Adrenal gland (tissue), 12 donors: ENCODE data around the gene TOR3A. TPM values are rescaled to one million over a fixed set of nuclear protein-coding genes. Genes with fewer than 3 reads are reported as not detected.

Source experiments
- DNase-seq, 7 donors: peaks; one replicate each; pipeline ENCODE4 v3.0.0-alpha.2; 2019 to 2020
- H3K27ac ChIP-seq, 5 donors: fragments of 200-600 bp; sonication (generic) in 4 of 5; 1 replicate in 3 of 5; 2 replicates in 2 of 5; pipeline versions ENCODE4 v1.5.1 to v1.8.0; 2016 to 2020; ENCODE audit warnings: mild to moderate bottlenecking in 1 of 5
- H3K27me3 ChIP-seq: fragments of 200-600 bp; 2 replicates; pipeline ENCODE4 v1.8.0; 2021
- H3K36me3 ChIP-seq, 2 donors: fragments of 200-600 bp; replicated peaks in 1 of 2; 1 replicate in 1 of 2; 2 replicates in 1 of 2; pipeline versions ENCODE4 v1.5.1 to v1.8.0; 2018 to 2022
- H3K4me1 ChIP-seq, 2 donors: fragments of 200-600 bp; replicated peaks in 1 of 2; 1 replicate in 1 of 2; 2 replicates in 1 of 2; pipeline versions ENCODE4 v1.5.1 to v1.8.0; 2018 to 2021
- H3K4me3 ChIP-seq, 4 donors: fragments of 200-600 bp; sonication (generic) in 3 of 4; one replicate each; pipeline ENCODE4 v1.5.1; 2016 to 2018
- H3K9me3 ChIP-seq, 3 donors: fragments of 200-600 bp; sonication (generic) in 1 of 3; replicated peaks in 1 of 3; 1 replicate in 2 of 3; 2 replicates in 1 of 3; pipeline versions ENCODE4 v1.5.1 to v1.8.0; 2016 to 2021
- POLR2A ChIP-seq, 2 donors: fragments of 450-650 bp; IDR thresholded peaks; one replicate each; pipeline ENCODE4 v1.6.1; 2017; ENCODE audit warnings: antibody characterized with exemption in 2 of 2, mild to moderate bottlenecking in 2 of 2, moderate library complexity in 1 of 2
- WGBS, 4 donors: extraction: QIAGEN DNeasy Blood & Tissue Kit in 2 of 4; methylation state at CpG; one replicate each; pipeline versions ENCODE4 v1.1.5 to v1.1.7; 2013 to 2017; 5-methylcytosine and 5-hydroxymethylcytosine counted together
- intact Hi-C, 2 donors: fragments of 100-400 bp; cut with DNase I; formaldehyde crosslinking; loops; one replicate each; pipeline versions ENCODE4 v1.14.1 to v1.15.0; 2022 to 2023
- polyA plus RNA-seq, 3 donors: library from polyadenylated mRNA; stranded (reverse); fragments of 200-250 nt in 2 of 3; fragments of 350-450 nt in 1 of 3; fragmentation: Illumina TruSeq in 1 of 3; extraction: RNeasy Lipid Tissue Mini Kit (QIAGEN cat#74804) in 1 of 3; gene quantifications; one replicate each; pipeline ENCODE4 v1.2.3, GENCODE V29; 2013 to 2014
- total RNA-seq, 9 donors: library from RNA; depleted of rRNA in 4 of 9; stranded (reverse); fragments of >200 nt in 4 of 9; fragments of 120-200 nt in 1 of 9; fragmentation: NEBNext Ultra II Directional in 1 of 9; extraction: Animal tissue kit (Norgen Biotek cat#: 25700) in 1 of 9; gene quantifications; one replicate each; pipeline versions ENCODE4 v1.1.0 to v1.2.4, GENCODE V29; 2013 to 2023
- TF ChIP-seq, protein P1 (sequence below), 6 experiments: fragments of 450-650 bp in 4 of 6; fragments of 200-600 bp in 2 of 6; sonication (generic) in 1 of 6; IDR thresholded peaks; 1 replicate in 5 of 6; 2 replicates in 1 of 6; pipeline versions ENCODE4 v1.5.1 to v1.8.0; 2016 to 2021; ENCODE audit warnings: antibody characterized with exemption in 6 of 6, mild to moderate bottlenecking in 2 of 6, moderate library complexity in 1 of 6
- donor health status: healthy with polysubstance abuse.
- donor health status: Bipolar disorder and iron deficiency.
- donor health status: DM: yes; HTN: yes; CAD: no.
- donor health status: DM: no; HTN: no; CAD: no.
- donor health status: DM: no; HTN: no; CAD: no.
- donor health status: DM: yes; HTN: yes; CAD: no.

The TOR3A gene
- total and polyA plus RNA-seq, 12 donors: 6.8 to 53.5 (median 22.3) TPM

DNA sequence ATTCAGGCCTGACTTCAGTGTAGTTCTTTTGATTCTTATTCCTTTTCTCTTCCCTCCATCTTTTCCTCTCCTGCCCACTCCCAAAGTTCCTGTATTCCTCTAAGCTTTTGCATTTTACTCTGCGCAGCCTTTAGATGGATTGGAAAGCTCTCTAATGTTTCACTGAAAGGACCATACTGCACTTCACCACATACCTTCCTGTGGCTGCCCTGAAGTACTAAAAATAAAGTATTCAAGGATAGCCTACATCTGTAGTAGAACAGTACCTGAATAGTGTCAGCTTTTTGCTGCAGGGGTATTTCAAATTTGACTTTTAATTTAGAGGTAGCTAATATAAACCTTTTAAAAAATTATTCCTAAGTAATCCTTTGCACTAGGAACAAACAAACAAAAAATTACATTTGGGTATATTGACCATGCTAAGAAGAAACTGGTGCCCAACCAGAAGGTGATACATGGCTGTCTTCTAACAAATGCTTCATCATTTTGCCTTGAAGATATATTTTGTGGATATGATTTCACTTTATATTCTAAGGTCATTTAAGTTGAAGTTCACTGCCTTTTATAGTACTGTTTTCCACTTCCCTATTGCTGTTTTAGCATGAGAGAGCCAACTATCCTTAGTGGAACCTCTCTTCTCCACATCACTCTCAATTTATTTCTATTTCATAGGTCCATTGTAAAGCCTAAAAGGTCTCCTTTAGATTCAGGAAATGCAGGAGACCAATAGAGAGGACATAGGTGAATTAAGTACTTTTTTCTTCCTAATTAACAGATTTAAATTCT, 33.3 kb upstream of the TOR3A start:
- peaks cover 7 to 10% of the 10 kb centered on the region in 2 donors for H3K4me1 ChIP-seq
- TF ChIP-seq, protein P1, sequence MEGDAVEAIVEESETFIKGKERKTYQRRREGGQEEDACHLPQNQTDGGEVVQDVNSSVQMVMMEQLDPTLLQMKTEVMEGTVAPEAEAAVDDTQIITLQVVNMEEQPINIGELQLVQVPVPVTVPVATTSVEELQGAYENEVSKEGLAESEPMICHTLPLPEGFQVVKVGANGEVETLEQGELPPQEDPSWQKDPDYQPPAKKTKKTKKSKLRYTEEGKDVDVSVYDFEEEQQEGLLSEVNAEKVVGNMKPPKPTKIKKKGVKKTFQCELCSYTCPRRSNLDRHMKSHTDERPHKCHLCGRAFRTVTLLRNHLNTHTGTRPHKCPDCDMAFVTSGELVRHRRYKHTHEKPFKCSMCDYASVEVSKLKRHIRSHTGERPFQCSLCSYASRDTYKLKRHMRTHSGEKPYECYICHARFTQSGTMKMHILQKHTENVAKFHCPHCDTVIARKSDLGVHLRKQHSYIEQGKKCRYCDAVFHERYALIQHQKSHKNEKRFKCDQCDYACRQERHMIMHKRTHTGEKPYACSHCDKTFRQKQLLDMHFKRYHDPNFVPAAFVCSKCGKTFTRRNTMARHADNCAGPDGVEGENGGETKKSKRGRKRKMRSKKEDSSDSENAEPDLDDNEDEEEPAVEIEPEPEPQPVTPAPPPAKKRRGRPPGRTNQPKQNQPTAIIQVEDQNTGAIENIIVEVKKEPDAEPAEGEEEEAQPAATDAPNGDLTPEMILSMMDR (IDR thresholded peaks at IDR 0.05): no peak
- TF ChIP-seq POLR2A (IDR thresholded peaks at IDR 0.05): no peak
- H3K4me3 ChIP-seq: no peak overlapping the region
- peaks cover 0 to 3% of the 10 kb centered on the region in 2 donors for H3K36me3 ChIP-seq
- intact Hi-C loops: no loop called here
- H3K27ac ChIP-seq: no peak overlapping the region
- H3K9me3 ChIP-seq: no peaks in the 10 kb centered on the region
- no peaks in the 10 kb centered on the region for H3K27me3 ChIP-seq
- 94 to 100% (median 97%) methylated on average over 1 of the region's 1 CpG for WGBS, 4 donors
- DNase-seq: no peak

DNA sequence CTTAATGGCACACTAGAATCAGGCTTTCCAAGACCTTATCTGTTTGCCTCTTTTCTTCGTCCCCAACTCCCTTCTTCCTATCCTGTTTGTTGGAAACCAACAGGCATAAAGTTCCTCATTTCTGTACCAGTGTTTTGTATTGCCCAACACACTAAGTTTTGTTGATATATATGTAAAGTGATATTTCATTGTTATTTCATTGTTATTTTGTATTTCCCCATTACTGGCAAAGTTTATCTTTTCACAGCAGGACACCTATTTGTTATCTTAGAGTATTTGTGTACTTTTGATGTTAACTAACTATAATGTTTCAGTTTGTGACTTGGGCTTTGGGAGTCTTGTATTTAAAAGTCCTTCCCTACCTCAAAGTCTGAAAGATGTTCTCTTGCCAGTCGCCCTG, 29.1 kb upstream of the TOR3A start:
- Histone ChIP-seq H3K27me3 (no peaks in the 10 kb centered on the region), H3K4me1 (peaks cover under 1 to 4% of the 10 kb centered on the region in 2 donors), H3K27ac (no peak overlapping the region), H3K36me3 (no peaks in the 10 kb centered on the region), H3K4me3 (no peak overlapping the region), H3K9me3 (no peaks in the 10 kb centered on the region)
- no peak for TF ChIP-seq POLR2A (IDR thresholded peaks at IDR 0.05)
- TF ChIP-seq, protein P1 (IDR thresholded peaks at IDR 0.05): no peak
- intact Hi-C loops: no loop called here
- WGBS, 4 donors: 75 to 94% (median 91%) methylated on average over 2 of the region's 2 CpGs
- no peak for DNase-seq

DNA sequence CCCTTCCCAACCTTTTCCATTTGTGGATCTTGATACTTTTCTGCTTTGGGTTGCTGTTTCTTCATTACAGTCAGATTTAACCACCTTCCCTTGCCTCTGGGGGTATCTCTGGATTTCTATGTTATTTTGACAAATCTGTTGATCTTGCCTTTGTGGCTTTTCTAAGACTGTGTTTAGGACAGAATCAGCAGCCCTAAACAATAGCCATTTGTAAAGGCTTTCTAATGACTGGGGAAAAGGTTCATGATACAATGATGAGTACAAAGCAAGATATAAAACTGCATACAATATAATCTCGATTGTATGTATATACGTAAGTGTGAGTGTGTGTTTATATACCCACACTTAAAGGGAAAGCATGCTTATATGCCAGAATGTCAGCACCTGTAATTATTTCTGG, 28.4 kb upstream of the TOR3A start:
- Histone ChIP-seq H3K4me1 (no peaks in the 10 kb centered on the region), H3K27me3 (no peaks in the 10 kb centered on the region), H3K9me3 (no peaks in the 10 kb centered on the region), H3K27ac (no peak overlapping the region), H3K4me3 (no peak overlapping the region), H3K36me3 (no peaks in the 10 kb centered on the region)
- TF ChIP-seq POLR2A (IDR thresholded peaks at IDR 0.05): no peak
- TF ChIP-seq, protein P1 (IDR thresholded peaks at IDR 0.05): no peak
- intact Hi-C loops: no loop called here
- WGBS, 4 donors: 86 to 98% (median 96%) methylated on average over 2 of the region's 2 CpGs
- DNase-seq: no peak

DNA sequence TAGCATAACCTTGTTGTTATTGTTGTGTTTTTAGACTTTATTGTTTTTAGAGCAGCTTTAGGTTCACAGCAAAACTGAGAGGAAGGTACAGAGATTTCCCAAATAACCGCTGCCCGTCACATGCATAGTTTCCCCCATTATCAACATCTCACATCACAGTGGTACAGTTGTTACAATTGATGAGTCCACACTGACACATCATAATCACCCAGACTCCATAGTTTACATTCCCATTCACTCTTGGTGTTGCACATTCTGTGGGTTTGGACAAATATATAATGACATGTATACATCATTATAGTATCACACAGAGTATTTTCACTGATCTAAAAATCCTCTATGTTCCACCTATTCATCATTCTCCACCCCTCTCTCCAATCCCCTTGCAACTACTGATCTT, 25.9 kb upstream of the TOR3A start:
- Histone ChIP-seq H3K27me3 (no peaks in the 10 kb centered on the region), H3K4me1 (no peaks in the 10 kb centered on the region), H3K36me3 (no peaks in the 10 kb centered on the region), H3K4me3 (no peak overlapping the region), H3K27ac (no peak overlapping the region), H3K9me3 (no peaks in the 10 kb centered on the region)
- no peak for DNase-seq
- TF ChIP-seq, protein P1 (IDR thresholded peaks at IDR 0.05): no peak
- no peak for TF ChIP-seq POLR2A (IDR thresholded peaks at IDR 0.05)
- 95 to 100% (median 98%) methylated on average over 2 of the region's 2 CpGs for WGBS, 4 donors
- intact Hi-C loops: no loop called here
